ENCODE results near the gene PRRC2A.

Gene PRRC2A

GRCh38 chr6:31633447-31633846 is 12.9 kb downstream of the PRRC2A start:
- Histone ChIP-seq H3K4me3 (no peak overlapping the region), H3K27ac (no peak overlapping the region)
- no peak for TF ChIP-seq CTCF (IDR thresholded peaks at IDR 0.05)
- DNase-seq (ENCODE audit: low spot score), result no peak

- Histone ChIP-seq H3K27ac (no peak overlapping the region), H3K4me3 (no peak overlapping the region)
- no peak for DNase-seq (ENCODE audit: low spot score)
- no peak for TF ChIP-seq CTCF (IDR thresholded peaks at IDR 0.05)
Observed at GRCh38 chr6:31634131-31634530, 13.6 kb downstream of the PRRC2A start.

- no peak for TF ChIP-seq CTCF (IDR thresholded peaks at IDR 0.05)
- H3K4me3 ChIP-seq, result no peak overlapping the region
- no peak overlapping the region for H3K27ac ChIP-seq
- no peak for DNase-seq (ENCODE audit: low spot score)
Observed at GRCh38 chr6:31634969-31635575, 14.6 kb downstream of the PRRC2A start.

GRCh38 chr6:31636698-31637596 is 16.4 kb downstream of the PRRC2A start:
- no peak for TF ChIP-seq CTCF (IDR thresholded peaks at IDR 0.05)
- Histone ChIP-seq H3K4me3 (no peak overlapping the region), H3K27ac (no peak overlapping the region)
- no peak for DNase-seq (ENCODE audit: low spot score)

GRCh38 chr6:31639043-31639442 is 18.5 kb downstream of the PRRC2A start:
- Histone ChIP-seq H3K4me3 (no peak overlapping the region), H3K27ac (no peak overlapping the region)
- TF ChIP-seq CTCF (IDR thresholded peaks at IDR 0.05), result no peak
- DNase-seq (ENCODE audit: low spot score), result no peak

GRCh38 chr6:31639449-31639861 is 18.9 kb downstream of the PRRC2A start:
- TF ChIP-seq CTCF (IDR thresholded peaks at IDR 0.05), result no peak
- H3K4me3 ChIP-seq, result no peak overlapping the region
- no peak overlapping the region for H3K27ac ChIP-seq
- DNase-seq (ENCODE audit: low spot score), result no peak

- Histone ChIP-seq H3K27ac (no peak overlapping the region), H3K4me3 (no peak overlapping the region)
- TF ChIP-seq CTCF (IDR thresholded peaks at IDR 0.05), result no peak
- DNase-seq (ENCODE audit: low spot score), result no peak
Observed at GRCh38 chr6:31640612-31641011, 20.1 kb downstream of the PRRC2A start.
